Loucy (cell line): Measurements from ENCODE around the gene TLR5.

ENCODE experiments used
- CTCF ChIP-seq: fragments of 200-600 bp; sonication (generic); conservative IDR thresholded peaks from 2 replicates; pipeline ENCODE4 v1.5.1; 2014; ENCODE audit warnings: mild to moderate bottlenecking, antibody characterized with exemption, low read length
- EZH2phosphoT487 ChIP-seq: fragments of 200-600 bp; IDR thresholded peaks from 2 replicates; pipeline ENCODE4 v1.6.1; 2018; ENCODE audit warnings: antibody characterized with exemption, mild to moderate bottlenecking, moderate library complexity, borderline replicate concordance

GRCh38 chr1:223068900-223069665, 74.0 kb downstream of the TLR5 start:
- no peak for TF ChIP-seq CTCF
- TF ChIP-seq EZH2phosphoT487, result no peak
